COLO829 (cell line): ENCODE data around the gene SPSB1.

Experiments used
- DNase-seq: peaks from one replicate; pipeline ENCODE4 v3.0.0; 2012; ENCODE audit warnings: low spot score

The SPSB1 gene

DNA sequence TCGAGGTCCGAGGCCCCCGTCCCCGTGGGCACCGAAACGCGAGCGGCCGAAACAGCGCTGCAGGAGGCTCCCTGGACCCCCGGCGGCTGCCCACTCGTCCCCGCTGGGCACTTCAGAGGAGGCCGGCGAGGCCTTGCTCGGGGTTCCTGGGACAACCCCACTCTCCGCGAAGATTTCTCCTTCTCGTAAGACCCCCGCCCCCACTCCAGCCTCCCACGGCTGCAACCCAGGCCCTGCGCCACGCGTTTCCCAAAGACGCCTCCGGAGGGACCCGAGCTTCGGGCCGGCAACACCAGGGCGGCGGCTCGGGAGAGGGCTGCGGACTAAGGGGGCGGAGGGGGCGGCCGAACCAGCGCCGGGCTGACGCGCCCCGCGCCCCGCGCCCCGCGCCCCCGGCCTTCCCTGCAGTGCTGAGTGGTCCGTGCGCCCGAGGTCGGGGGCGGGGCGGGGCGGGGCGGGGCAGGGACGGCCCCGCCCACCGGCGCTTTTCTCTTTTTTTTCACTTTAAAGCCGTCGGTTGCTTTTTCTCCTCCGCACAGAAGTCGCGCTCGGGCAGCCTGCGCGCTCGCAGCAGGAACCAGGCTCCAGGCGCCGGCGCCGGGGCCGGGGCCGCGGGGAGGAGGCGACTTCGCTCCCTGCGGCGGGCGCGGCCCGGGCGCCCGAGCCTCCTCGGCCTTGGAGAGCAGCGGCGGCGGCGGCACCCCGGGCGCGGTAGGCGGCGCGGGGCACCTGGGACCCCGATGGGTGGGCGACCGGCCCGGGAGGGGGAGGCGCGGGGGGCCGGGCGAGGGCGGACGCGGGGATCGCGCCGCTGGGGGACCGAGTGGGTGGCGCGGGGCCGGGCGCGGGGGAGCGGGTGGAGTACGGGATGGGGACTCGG is at the start of gene SPSB1:
Gene SPSB1, plus strand, starts transcription at position 534 of the 880 bp plus-strand sequence. CDS start 62,998 bp downstream, outside the sequence.
- peak; percentile 76 for DNase-seq

DNA sequence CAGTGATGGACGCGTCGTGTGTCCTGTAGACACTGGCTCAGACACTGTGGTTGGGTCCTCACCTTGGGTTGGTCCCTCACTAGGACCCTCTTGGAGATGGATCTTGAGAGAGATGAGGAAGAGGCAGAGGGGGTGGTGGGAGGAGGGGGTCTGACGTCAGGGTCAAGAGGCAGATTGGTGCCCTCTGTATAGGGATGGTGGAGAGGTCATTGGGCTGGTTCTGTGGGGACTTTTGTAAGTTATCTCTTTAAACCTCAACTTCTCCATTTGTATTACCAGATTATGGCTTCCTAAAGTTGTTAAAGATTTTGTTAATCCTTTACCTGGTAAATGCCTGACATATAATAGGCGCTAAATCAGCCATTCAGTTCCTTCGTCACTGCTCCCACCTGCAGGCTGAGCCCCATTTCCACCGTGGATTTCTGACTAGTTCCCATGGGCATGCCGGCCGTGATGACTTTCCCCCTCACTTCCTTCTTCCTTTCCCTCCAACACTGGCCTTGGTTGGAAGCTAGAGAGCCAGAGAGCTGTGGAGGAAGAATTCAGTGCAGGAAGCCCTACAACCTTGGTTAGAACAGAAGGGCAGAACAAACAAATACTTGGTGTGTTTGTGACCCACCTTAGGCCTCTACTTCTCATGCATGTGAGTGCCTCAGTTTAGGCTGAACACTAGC is 49.5 kb upstream of the SPSB1 start:
- no peak for DNase-seq

- DNase-seq = no peak
These were observed 48.0 kb upstream of the SPSB1 start for GRCh38 chr1:9244501-9245229.

GRCh38 chr1:9245230-9245619 is 47.5 kb upstream of the SPSB1 start:
- DNase-seq = no peak

DNA sequence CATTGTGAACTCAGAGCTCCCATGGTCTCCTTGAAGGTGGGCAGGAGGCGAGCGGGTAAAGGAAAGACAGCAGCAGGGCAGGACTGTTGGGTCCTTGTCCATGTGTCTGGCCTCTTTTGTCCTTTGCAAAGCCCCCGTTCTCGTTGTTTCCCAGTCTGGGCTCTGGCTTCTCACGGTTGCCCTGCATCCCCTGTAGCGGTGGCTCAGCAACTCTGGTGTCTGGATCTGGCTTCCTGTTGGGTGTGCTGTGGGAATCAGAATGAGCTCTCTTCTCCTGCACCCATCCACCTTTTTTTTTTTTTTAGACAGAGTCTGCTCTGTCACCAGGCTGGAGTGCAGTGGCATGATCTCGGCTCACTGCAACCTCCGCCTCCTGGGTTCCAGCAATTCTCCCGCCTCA is 47.0 kb upstream of the SPSB1 start:
- no peak for DNase-seq

GRCh38 chr1:9246215-9246614 is 46.5 kb upstream of the SPSB1 start:
- no peak for DNase-seq

DNA sequence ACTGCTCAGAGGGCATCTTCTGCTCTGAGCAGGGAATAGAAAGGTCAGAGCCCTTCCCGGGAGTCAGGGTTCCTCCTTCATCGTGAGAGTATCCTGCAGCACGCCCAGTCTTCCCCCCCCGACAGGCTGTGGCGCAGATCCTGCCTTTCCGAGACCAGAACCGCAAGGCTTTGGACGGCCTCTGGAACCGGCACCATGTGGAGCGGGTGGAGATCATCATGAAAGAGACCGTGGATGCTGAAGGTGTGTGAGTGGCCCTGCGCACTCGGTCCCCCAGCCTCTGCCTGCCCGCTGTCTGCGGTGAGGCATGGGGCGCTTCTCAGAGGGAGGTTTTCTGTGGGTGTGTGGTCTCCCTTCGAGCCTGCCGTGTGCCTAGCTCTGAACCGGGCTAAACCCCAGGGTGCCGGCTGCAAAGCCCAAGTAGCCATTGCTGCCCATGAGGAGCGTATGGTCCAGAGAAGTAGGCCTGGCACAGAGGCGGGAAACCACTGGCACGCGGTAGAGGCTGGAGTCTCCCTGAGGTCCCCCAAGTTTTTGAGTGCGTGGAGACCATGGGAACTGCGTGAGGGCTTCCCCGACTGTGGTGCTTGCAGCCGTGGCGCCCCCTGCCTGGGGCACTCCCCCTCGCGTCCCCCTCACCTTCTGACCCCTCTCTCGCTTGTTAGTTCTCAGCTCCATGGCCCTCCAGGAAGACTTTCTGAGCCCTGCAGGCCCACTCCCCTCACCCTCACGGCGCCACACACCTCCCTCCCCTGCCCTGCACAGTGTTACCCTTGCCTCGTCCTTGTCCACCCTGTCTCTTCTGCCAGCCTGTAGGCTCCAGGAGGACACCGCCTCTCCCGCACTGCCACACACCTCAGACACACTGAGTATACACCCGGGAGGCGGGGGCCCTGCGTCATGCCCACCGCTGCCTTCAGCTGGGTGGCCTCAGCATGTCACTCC is 45.6 kb upstream of the SPSB1 start:
- DNase-seq = no peak

DNA sequence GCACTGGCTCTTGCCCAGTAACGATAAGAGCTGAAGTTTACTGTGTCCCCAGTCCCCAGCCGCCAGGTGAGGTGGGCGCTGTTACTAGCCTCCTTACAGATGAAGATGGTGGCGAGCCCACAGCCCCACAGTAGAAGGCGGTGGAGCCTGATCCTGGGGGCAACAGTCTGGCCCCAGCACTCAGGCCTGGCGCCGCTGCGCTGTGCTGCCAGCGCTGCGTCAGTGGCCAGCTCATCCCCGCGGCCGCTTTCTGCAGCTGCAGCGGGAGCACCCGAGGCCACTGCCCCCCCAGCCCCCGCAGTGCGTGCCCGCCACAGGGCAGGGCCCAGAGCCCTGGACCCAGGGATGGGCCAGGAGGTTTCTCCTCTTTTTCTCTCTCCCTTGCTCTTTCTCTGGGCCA is 44.8 kb upstream of the SPSB1 start:
- no peak for DNase-seq

- no peak for DNase-seq
These were observed 44.1 kb upstream of the SPSB1 start for GRCh38 chr1:9248341-9249262.

DNA sequence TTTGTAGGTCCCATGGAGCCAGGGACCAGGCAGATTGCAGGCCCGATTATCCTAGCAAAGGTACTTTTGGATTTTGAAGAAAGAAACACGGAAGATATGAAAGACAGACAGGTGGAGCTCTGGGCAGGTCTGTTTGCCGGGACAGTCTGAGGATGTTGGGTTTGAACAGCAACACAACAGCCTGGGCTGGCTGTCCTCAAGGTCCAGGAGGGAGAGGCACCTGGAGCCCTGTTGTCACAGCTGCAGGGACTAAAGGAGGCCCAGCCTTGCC is 43.5 kb upstream of the SPSB1 start:
- DNase-seq = no peak

DNA sequence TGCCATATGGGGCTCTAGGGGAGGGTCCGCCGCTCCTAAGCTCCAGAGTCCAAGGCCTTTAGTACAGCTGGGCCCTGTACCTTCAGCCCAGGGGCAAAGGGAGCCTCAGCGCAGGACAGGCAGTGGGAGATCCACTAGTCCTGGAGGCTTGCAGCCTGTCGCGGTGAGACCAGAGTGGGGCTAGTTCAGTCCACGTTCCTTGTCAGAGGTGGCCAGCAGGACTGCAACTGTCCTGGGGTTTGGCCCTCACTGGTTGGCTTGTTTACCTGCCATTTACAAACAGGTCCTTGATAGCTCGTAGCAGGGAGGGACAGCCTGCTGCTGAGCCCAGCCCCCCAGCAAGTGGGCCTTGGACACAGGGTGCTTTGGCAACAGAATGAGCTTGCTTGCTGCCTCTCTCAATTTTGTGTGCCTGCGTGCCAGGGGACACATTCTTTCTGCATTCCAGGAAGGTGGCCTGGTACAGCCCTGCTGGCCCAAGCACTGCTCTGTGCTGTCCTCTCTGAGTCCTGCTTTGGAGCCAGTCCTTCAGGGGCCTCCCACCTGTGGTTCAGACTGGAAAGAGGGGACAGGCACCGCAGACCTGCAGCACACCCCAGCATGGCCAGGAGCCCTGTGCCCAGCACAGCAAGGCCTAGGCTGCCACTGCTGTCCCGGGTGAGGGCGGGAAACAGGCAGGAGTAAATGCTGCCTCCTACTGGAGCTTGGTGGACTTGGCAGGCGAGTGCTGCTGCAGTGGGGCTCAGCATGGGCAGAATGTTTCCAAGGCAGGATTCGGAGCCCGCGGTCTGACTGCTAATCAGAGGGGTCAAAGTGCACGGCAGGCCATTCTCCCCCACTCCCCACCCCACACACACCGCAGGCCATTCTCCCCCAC is 42.9 kb upstream of the SPSB1 start:
- DNase-seq = no peak

- DNase-seq = no peak
These were observed 42.0 kb upstream of the SPSB1 start for GRCh38 chr1:9250411-9251381.

DNA sequence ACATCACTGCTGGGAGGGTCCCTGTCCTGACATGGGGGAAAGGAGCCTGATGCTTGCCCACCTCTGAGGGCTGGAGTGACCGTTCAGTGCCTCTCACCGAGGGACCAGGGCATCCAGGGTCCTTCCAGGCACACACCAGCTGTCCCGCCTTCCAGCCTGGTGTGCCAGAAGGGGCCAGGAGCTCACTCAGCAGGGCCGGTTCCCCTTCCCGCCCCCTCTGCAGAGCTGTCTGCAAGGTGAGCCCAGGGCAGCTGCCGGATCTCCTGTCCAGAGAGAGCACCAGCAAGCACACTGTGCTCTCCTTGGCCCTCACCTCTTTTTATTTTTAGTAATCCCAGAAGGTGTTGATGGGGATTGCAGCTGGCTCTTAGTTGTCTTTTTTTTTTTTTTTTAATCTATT is 41.2 kb upstream of the SPSB1 start:
- no peak for DNase-seq

DNA sequence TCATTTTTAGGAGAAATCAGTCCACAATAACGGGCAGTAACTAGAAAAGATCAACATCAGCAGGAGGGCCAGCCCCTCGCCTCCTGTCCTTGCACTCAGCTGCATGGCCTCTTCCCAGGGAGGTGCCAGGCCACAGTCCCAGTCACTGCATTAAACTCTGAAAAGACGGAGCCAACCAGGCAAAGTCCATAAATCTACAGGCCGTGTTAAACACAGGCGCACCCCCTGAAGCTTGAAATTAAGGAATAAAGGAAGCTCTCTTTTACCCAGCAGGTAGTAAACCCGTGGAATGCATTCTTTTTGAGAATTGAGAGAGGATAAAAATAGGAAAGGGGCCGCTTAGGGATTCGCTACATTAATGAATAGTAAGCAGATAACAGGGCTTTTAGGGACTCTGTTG is 39.7 kb upstream of the SPSB1 start:
- DNase-seq = no peak

GRCh38 chr1:9253453-9254105 is 39.1 kb upstream of the SPSB1 start:
- no peak for DNase-seq

DNA sequence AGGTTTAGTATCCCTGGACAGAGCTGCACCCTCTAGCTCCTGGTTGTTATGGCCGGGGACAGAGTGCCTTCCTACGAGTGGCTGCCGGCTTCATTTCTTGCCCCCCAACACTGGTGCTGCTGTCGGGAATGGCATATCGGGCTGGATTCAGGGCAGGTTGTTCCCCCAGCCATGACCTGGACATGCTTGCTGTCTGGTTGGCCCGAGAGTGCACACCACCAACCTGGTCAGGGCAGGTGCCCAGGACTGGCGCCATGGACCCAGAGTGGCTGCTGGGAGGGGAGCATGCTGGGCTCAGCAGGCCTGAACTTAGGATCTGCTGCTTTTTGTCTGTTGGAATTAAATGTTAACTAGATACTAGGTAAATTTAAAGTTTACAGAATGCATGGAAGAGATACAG is 36.4 kb upstream of the SPSB1 start:
- no peak for DNase-seq

GRCh38 chr1:9257851-9258250 is 34.8 kb upstream of the SPSB1 start:
- DNase-seq = no peak

- DNase-seq = no peak
These were observed 34.1 kb upstream of the SPSB1 start for GRCh38 chr1:9258629-9259028.
